ENCODE measurements around the gene URI1. TPM values are rescaled to one million over a fixed set of nuclear protein-coding genes. Genes with fewer than 3 reads are reported as not detected.

The URI1 gene
- polyA plus RNA-seq, 1 of the 3 experiments (the other 2 are of a cell fraction): 32.4 TPM

DNA sequence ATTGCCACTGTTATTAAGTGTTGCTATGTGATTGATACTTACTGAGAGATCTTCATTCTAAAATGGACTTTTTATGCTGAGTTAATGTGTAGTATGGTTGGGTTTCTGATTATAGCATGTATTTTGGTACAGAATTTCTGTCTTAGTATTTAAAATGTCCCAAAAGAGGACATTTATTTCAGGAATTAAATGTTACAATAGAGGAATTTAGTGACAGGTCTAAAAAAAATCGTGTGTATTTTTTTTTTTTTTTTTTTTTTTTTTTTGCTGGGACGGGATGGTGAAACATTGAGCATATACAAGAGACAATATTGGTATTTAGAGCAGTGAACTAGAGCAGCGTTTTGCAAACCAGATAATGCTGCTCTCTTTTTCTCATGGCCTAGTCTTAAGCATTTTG, 27.9 kb downstream of the URI1 start:
- Histone ChIP-seq H4K20me1 (ENCODE audit: insufficient read depth) (peaks cover 85% of the 10 kb centered on the region), H3K36me3 (replicated peaks in 1 of 2; ENCODE audit: control insufficient read depth in 1 of 2, insufficient read depth in 2 of 2, low read length in 1 of 2) (no peaks in the 10 kb centered on the region), H2AFZ (ENCODE audit: low read depth) (no peak overlapping the region), H3K4me1 (ENCODE audit: control insufficient read depth in 1 of 2, insufficient read depth in 2 of 2, low read depth in 1 of 2, low read length in 1 of 2) (peaks cover 15 to 65% of the 10 kb centered on the region in 2 experiments; a peak in 3 of 4 replicates), H3K27me3 (ENCODE audit: insufficient read depth) (no peaks in the 10 kb centered on the region), H3F3A (replicated peaks; ENCODE audit: insufficient read depth) (peaks cover 20% of the 10 kb centered on the region), H3K27ac (ENCODE audit: low read depth in 2 of 2, low read length in 1 of 2) (no peak overlapping the region), H3K9me2 (no peaks in the 10 kb centered on the region), H3K79me2 (ENCODE audit: insufficient read depth) (peaks cover 100% of the 10 kb centered on the region), H3K9ac (no peak overlapping the region), H3K9me3 (no peaks in the 10 kb centered on the region), H3K4me3 (ENCODE audit: low read depth in 2 of 2, low read length in 1 of 2) (no peak overlapping the region), H3K4me2 (no peak overlapping the region)
- ChIA-PET POLR2A (no interaction called here), CTCF (interaction anchor here (0.9 kb wide), 1 partner anchor 97 kb away, joined by 3 read pairs; no protein-coding TSS in a partner anchor)
- TF ChIP-seq YY1 (IDR thresholded peaks at IDR 0.05; ENCODE audit: low read depth) (no peak), SMC3 (IDR thresholded peaks at IDR 0.05; ENCODE audit: low read depth, low read length) (no peak), FOXJ3 (CRISPR knock-in tag; IDR thresholded peaks at IDR 0.05) (no peak), TCF12 (IDR thresholded peaks at IDR 0.05) (no peak), SIN3A (IDR thresholded peaks at IDR 0.05; ENCODE audit: borderline replicate concordance, low read depth, low read length) (no peak), NRF1 (IDR thresholded peaks at IDR 0.05; ENCODE audit: low read depth, low read length) (no peak), ELF1 (IDR thresholded peaks at IDR 0.05) (no peak), FOXM1 (IDR thresholded peaks at IDR 0.05; ENCODE audit: low read depth) (no peak), POLR2AphosphoS5 (IDR thresholded peaks at IDR 0.05; ENCODE audit: low read depth, low read length) (no peak), JUND (IDR thresholded peaks at IDR 0.05) (no peak), GABPA (IDR thresholded peaks at IDR 0.05; ENCODE audit: low read depth) (no peak), FOSL2 (IDR thresholded peaks at IDR 0.05; ENCODE audit: borderline replicate concordance, low read depth) (no peak), EP300 (IDR thresholded peaks at IDR 0.05; ENCODE audit: borderline replicate concordance in 1 of 2, low read depth in 1 of 2, low read length in 1 of 2) (no peak), EZH2phosphoT487 (IDR thresholded peaks at IDR 0.05; ENCODE audit: borderline replicate concordance, low read depth) (no peak), RAD21 (IDR thresholded peaks at IDR 0.05; ENCODE audit: low read length) (no peak), TAF1 (IDR thresholded peaks at IDR 0.05; ENCODE audit: borderline replicate concordance, low read depth, low read length) (no peak), NFIC (IDR thresholded peaks at IDR 0.05; ENCODE audit: borderline replicate concordance) (no peak)
- TF ChIP-seq, protein P1, sequence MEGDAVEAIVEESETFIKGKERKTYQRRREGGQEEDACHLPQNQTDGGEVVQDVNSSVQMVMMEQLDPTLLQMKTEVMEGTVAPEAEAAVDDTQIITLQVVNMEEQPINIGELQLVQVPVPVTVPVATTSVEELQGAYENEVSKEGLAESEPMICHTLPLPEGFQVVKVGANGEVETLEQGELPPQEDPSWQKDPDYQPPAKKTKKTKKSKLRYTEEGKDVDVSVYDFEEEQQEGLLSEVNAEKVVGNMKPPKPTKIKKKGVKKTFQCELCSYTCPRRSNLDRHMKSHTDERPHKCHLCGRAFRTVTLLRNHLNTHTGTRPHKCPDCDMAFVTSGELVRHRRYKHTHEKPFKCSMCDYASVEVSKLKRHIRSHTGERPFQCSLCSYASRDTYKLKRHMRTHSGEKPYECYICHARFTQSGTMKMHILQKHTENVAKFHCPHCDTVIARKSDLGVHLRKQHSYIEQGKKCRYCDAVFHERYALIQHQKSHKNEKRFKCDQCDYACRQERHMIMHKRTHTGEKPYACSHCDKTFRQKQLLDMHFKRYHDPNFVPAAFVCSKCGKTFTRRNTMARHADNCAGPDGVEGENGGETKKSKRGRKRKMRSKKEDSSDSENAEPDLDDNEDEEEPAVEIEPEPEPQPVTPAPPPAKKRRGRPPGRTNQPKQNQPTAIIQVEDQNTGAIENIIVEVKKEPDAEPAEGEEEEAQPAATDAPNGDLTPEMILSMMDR (IDR thresholded peaks at IDR 0.05): no peak
- TF ChIP-seq, protein P2, sequence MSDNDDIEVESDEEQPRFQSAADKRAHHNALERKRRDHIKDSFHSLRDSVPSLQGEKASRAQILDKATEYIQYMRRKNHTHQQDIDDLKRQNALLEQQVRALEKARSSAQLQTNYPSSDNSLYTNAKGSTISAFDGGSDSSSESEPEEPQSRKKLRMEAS (IDR thresholded peaks at IDR 0.05; ENCODE audit: low read depth): no peak
- TF ChIP-seq, protein P3, sequence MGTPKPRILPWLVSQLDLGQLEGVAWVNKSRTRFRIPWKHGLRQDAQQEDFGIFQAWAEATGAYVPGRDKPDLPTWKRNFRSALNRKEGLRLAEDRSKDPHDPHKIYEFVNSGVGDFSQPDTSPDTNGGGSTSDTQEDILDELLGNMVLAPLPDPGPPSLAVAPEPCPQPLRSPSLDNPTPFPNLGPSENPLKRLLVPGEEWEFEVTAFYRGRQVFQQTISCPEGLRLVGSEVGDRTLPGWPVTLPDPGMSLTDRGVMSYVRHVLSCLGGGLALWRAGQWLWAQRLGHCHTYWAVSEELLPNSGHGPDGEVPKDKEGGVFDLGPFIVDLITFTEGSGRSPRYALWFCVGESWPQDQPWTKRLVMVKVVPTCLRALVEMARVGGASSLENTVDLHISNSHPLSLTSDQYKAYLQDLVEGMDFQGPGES (IDR thresholded peaks at IDR 0.05; ENCODE audit: low read depth, low read length): no peak
- 68% methylated on average over 3 of the region's 3 CpGs for WGBS (ENCODE audit: low lambda C conversion rate)
- DNase-seq: no peak

Measured in SK-N-SH (cell line).